Activated naive CD4-positive, alpha-beta T cell treated with anti-CD3 and anti-CD28 coated beads, Interleukin-2, amount 50 U/mL, for 72 hours (primary cell): Measurements from ENCODE around the gene ACSL6. TPM values are rescaled to one million over a fixed set of nuclear protein-coding genes. Genes with fewer than 3 reads are reported as not detected.

ENCODE experiments used
- total RNA-seq, 2 donors: library from RNA; stranded (reverse); gene quantifications; one replicate each; pipeline ENCODE4 v1.2.3, GENCODE V29; 2022

The ACSL6 gene
- total RNA-seq, 2 donors from 2014 or later, result 1.8 to 3.5 TPM

Other genes with a start within 250 kb of the ACSL6 start
- 10 to 100 TPM; 20.5 to 27.1 TPM for gene FNIP1, start 214.6 kb downstream of the ACSL6 start, total RNA-seq
- not detected for gene MEIKIN, start 66.0 kb downstream of the ACSL6 start, total RNA-seq
- 1 to 10 TPM in 1 of 2 donors, not detected in 1; 9.7 TPM for gene IL3, start 49.0 kb upstream of the ACSL6 start, total RNA-seq
- 10 to 100 TPM in 1 of 2 donors, 1 to 10 TPM in 1; 8.4 to 39.7 TPM for gene CSF2, start 62.1 kb upstream of the ACSL6 start, total RNA-seq
- 10 to 100 TPM in 1 of 2 donors, under 1 TPM in 1; 0.91 to 21.6 TPM for gene P4HA2, start 216.2 kb upstream of the ACSL6 start, total RNA-seq
- not detected for gene PDLIM4, start 246.0 kb upstream of the ACSL6 start, total RNA-seq